HG03095 (cell line): Measurements from ENCODE around the gene PRLH.
A peak's percentile ranks its signal among the peaks of the same experiment; 100 is the strongest.

Experiments
- ATAC-seq: cut with Tn5 transposase; IDR thresholded peaks from one replicate; pipeline ENCODE4 v1.9.1; 2021; ENCODE audit warnings: moderate library complexity; ENCODE audit not compliant: unreplicated experiment

PRLH gene, protein sequence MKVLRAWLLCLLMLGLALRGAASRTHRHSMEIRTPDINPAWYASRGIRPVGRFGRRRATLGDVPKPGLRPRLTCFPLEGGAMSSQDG

DNA sequence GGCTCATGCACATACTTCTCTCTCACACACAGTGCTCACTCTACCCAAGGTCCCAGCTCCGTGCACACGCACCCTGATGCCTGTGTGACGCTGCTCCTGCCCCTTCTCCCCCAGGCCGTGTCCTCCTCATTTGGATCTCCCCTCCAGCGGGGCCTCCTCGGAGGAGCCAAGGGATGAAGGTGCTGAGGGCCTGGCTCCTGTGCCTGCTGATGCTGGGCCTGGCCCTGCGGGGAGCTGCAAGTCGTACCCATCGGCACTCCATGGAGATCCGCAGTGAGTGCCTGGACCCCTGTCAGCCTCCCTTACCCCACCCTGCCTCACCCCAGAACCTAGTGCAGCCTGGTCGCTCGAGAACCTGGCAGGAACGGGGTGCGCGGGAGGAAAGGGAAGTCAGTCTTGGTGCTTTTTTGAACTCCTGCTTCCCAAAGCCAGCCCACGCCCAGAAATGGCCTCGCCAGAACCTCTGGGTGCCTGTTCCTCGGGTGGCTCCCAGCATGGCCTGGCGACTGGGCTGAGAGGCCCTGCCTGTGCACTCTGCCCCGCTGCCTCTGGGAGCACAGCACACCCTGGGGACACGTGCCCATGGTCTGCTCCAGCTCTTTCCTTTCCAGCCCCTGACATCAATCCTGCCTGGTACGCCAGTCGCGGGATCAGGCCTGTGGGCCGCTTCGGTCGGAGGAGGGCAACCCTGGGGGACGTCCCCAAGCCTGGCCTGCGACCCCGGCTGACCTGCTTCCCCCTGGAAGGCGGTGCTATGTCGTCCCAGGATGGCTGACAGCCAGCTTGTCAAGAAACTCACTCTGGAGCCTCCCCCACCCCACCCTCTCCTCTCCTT, at the start of gene PRLH:
PRLH (plus strand) TSS at position 174 of the 835 bp plus-strand sequence; CDS start at position 174, 0 bp downstream.
- no peak for ATAC-seq

DNA sequence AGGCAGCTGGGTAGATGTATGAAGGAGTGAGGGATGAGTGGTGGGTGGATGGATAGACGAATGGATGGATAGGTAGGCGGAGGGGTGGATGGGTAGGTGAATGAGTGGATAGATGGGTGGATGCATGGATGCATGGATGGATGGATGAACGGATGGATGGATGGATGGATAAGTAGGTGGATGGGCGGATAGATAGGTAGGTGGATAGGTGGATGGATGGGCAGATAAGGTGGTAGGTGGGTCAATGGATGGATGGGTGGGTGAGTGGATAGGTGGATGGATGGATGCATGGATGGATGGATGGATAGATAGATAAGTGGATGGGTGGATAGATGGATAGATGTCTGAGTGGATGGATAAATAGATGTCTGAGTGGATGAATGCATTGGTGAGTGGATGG, 49.2 kb upstream of the PRLH start:
- ATAC-seq, result no peak

DNA sequence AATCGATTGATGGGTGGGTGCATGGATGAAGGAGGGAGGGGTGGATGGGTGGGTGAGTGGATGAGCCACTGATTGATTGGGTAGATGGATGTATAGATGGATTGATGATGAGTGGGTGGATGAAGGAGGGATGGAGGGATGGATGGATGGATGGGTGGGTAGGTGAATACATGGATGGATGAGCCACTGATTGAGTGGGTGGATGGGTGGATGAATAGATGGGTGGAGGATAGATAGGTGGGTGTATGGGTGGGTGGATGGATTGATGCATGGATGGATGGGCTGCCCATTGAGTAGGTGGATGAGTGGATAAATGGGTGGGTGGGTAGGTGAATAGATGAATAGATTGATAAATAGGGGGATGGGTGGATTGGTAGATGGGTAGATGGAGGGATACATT, 48.4 kb upstream of the PRLH start:
- ATAC-seq, result no peak

DNA sequence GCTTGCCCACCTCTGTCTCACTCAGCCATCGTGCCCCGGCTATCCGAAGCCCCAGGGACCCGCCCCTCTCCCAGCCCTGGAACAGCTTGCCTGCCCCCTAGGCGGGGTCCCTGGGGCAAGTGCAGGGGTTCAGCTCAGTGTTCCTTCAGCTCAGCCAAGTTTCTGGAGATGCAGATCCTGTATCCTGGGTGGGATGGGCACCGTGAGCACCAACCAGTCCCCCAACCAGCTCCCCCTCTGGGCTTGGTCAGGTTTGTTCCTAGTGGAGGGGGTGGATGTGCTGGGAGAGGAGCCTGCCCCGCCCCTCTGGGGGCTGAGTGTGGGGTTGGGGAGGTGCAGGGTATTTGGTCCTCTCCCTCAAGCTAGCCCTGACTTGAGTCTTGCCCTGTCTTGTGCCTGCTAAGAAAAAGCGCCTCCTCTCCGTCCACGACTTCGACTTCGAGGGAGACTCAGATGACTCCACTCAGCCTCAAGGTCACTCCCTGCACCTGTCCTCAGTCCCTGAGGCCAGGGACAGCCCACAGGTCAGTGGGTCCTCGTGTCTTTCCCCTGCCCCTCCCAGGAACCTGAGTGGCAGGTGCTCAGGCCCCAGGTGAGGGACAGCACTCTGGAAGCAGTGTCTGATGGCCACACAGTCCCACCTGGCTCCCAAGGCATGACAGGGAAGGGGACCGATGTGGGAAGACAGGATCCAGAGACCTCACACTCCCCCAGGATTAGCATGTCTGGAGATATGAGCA, 46.7 kb upstream of the PRLH start:
- no peak for ATAC-seq

DNA sequence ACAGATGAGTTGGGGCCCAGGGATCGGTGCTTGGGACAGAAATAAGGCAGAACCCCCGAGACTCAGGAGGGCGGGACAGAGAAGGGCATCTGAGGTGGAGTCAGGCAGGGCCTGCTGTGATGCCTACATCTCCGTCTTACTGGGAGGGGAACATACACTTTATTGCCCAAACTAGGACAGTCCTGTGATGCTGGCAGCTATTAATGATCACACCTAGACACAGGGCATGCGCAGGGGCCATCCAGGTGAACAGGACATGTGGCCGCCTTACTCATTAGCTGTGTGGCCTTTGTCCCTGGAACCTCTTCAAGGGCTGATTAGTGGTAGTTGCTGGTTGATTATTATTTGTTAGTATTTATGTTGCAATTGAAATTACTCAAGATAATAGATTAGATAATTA, 46.1 kb upstream of the PRLH start:
- no peak for ATAC-seq

DNA sequence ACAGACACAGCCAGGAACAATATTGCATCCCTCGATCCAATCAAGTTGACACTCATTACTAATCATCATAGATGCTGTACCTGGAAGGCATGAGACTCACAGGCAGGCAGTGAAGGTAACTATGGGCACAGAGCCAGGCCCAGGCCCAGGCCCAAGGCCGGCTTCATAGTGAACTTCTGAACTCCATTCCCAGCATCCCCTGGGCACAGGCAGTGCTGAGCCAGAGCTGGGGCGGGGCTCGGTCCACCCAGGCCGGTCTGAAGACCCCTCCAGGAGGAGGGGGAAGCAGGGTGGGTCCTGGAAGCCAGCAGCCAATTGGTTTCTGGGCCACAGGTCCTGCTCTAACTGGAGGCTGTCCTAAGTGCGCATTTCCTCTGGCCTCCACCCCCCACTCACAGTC, 41.7 kb upstream of the PRLH start:
- ATAC-seq, result no peak

DNA sequence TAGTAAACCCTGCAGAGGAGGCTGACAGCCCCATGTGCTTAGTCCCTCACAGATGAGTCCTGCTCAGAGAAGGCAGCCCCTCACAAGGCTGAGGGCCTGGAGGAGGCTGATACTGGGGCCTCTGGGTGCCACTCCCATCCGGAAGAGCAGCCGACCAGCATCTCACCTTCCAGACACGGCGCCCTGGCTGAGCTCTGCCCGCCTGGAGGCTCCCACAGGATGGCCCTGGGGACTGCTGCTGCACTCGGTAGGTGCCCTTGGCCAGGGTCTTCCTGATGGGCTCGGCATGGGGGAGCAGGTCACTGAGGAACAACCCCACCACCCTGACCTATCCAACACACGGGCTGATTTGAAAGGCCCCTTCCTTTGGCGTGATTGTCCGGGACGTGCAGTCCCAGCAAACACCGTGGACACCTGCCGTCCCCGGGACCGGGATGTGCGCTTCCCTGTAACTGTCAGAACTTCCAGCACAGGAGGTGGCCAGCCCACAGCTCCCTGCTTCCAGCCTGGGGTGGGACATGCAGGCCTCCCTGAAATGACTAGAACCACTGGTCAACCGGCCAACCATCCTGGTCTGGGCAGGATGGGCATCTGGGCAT, 40.7 kb upstream of the PRLH start:
- no peak for ATAC-seq

DNA sequence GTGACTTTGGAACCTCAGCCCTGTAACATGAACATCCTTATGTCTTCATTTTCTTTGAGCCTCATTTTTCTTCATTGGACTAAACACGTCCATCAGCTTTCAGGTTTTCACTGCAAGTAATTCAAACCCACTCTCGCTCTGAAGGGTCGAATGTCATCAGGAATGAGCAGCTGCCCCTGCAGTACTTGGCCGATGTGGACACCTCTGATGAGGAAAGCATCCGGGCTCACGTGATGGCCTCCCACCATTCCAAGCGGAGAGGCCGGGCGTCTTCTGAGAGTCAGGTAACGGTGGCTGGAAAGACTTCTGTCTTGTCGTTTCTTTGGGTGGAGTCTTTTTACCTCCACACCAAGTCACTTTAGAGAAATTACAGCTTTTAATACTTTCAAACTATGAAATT, 39.1 kb upstream of the PRLH start:
- no peak for ATAC-seq

DNA sequence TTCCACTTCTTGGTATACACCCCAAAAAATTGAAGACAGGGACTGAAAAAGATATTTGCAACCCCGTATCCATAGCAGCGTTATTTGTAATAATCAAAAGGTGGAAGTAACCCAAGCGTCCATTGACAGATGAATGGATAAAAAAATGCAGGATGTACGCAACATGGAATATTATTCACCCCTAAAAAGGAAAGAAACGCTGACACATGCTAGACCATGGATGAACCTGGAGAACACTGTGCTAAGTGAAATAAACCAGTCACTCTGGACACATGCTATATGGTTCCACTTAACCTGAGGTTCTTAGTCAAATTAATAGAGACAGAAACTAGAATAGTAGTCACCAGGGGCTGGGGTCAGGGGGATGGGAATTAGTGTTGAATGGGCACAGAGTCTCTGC, 38.6 kb upstream of the PRLH start:
- ATAC-seq, result no peak

DNA sequence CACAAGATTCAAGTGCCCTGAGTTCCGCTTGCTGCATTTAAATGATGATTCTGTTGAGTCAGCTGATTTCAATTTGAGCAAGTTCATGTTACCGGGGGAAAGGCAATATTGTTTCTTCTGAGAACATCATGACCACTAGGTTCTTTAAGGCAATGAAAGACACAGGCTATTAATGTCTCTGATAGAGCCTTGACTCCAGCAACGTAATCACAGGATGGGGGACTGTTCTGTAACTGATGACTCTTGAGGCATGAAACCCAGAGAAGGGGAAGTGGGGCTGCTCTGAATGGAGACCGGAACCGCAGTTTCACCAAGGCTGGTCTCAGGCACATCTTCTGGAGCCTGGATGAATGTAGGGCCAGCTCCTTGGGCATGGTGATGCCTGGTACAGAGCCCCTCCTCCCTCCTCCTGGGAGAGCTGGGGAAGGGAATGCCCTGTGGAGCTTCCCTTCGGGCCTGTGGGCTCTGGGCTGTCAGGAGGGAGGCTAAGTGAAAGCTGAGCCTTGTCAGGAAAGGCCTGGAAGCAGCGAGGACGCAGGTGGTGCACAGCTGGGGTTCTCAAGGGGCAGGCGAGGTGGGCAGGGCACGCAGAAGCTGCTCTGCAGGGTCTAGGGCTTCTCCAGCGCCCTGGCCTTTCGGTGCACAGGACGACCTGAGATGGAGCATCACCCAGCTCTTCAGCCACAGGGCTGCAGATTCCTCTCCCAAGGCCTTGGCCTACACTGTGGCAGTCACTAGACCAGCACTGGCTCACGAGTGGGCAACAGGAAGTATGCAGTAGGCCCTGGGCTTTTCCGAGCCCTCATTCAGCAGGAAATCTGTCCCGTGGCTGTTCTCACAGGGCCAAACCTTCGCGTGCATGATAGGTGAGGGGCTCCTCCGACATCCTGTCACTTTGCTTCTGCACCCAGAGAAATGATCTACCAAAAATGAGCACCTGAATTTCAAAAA, 36.6 kb upstream of the PRLH start:
- ATAC-seq, result peak; percentile 88

DNA sequence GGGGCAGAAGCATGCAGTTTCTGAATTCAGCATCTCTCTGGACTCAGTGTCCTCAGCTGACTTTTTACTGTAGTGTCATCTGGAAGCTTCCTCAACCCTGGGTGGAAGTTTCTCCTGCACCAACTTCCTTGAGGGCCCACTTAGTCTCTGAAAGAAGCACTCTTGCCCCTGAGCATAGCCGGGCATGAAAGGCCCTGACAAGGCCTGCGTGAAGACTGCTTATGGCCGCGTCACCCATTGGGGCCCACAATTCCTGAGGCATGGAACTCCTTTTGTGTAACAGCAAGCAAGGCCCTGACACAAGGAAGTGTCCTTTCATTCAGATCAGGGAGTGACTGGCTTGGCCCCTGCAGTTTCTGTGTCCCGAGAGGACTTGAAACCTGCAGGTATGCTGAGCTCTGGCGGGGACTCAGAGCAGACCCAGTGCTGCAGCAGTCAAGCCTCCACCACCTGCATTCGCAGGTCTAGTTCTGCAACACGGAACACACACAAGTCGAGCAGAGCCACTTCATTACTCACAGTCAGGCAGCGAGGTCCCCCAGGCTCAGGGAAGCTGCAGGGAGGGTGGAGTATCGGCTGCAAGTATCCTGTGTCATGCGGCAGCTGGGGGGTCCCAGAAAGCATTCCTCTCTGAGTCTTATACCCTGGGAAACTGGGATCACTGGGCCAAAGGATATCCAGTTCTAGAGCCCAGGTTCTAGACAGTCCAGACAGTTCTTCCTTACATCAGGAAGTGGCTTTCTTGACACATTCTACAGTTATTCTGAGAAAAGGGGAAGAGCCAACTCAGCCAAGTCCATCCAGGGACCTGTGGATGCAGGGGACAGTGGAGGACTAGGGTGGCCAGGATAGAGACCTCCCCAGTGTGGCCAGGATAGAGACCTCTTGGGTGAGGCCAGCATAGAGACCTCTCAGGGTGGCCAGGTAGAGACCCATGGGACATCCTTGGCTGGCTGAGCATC, 35.6 kb upstream of the PRLH start:
- ATAC-seq, result peak; percentile 70

DNA sequence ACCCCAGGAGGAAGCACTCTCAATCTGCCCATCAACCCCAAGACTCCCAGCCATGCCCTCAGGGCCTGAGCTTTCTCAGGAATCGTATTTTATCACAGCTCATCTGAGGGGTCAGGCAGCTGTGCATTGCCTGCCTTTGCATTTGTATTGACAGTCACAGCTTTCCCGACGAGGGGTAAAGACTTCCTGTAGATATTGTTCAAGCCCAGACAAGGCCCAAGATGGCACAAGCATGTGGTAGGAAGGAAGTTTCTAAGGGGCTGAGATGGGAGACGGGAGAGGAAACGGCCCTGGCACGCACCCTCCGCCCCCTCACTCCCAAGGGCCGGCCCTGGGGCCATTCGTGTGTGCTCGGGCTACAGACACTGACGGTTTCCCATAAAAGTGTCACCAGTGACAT, 34.2 kb upstream of the PRLH start:
- ATAC-seq, result no peak

DNA sequence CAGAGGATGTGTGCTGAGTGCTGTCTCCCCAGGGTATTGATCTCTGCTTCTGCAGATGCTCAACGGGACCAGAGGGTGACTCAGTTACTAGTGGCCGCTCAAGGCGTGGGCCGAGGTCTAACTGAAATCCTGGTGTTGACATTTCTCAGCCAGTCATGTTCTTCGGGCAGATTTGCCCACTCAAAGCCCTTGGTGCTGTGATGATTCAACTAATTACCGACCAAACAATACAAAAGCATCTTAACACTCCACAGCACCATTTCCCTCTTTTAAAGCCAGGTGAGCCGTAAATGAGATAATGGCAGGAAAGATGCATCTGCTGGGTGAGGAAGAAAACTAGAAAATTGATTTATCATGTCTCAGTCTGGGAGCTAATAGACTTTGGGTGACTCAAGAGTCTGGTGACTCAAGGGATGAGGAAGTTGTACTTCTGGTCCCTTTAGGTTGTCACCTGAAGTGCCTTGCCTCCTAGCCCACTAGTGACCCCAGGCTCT, 32.7 kb upstream of the PRLH start:
- ATAC-seq, result no peak

DNA sequence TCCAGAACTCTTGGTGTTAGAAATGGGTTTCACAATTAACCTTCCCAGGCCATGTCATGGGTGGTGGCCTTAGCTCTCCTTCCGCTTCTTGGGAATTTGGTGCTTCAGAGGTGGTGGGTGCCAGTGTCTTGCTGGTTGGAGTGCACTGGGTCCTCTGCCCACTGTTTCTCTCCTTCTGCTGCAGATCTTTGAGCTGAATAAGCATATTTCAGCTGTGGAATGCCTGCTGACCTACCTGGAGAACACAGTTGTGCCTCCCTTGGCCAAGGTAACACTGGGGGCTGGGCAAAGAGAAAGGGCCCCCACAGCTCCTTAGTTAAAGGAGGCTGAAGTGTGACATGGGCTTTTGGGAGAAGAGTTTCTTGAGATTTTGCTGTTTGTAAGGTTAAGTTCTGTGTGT, 32.0 kb upstream of the PRLH start:
- no peak for ATAC-seq

DNA sequence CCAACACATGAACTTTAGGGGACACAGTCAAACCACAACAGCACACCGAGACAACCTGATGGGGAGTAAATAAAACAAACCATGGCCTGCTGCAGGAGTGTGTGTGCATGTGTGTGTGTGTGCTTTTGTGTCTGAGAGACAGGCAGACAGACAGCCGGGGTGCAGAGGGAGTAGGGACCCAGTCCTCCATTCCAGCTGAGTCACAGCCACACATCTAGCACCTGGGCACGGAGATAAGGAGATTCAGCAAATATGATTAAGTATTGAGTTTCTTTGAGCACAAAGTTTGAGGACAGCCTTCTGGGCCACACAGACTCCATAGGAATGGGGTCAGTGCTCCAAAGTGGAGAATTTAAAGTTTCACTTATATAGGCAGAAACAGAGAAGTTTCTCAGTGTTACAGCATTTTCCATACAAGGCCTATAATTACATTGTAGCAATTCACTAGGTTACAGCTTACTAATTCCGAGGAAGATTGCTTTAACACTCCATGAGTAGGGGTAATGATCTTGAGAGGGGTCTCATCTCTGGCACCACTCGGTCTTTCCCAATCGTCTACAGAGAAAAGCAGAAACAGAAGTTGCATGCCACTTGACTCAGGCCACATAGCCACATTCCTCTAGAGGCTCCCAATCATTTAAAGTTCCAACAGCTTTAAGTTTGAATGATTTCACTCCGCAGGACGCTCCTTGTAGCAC, 30.8 kb upstream of the PRLH start:
- ATAC-seq, result no peak

DNA sequence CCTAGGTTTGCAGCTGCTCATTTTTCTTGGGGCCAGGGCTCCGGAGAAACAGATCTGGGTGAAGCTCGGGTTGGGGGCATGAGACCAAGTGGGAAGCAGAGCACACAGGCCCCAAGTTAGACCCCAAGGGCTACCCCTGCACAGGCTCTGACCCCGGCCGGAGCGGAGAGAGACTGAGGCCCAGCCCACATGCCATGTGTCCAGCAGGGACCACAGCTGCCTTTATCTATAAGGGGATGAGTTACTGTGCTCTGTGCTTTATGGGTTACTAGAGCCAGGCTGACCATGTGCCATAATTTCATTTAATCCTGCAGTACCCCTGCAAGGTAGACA, 30.3 kb upstream of the PRLH start:
- no peak for ATAC-seq

DNA sequence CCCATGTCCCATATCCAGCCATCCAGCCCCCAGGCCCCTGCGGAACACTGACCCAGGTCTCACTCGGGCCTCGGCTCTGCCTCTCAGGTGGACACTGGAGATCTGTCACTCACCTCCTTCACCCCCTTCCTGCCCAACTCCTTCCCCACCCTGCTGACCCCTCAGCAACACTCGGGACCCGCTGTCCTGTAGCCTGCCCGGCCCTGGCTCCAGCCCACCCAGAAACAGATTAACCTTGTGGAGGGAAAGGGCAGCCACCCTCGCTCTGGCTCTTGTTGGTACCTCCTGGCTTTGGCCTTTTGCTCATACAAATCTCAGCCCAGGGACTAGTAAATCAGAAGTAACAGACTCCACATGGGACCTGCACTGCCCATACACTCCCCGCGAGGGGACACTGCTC, 29.8 kb upstream of the PRLH start:
- no peak for ATAC-seq

DNA sequence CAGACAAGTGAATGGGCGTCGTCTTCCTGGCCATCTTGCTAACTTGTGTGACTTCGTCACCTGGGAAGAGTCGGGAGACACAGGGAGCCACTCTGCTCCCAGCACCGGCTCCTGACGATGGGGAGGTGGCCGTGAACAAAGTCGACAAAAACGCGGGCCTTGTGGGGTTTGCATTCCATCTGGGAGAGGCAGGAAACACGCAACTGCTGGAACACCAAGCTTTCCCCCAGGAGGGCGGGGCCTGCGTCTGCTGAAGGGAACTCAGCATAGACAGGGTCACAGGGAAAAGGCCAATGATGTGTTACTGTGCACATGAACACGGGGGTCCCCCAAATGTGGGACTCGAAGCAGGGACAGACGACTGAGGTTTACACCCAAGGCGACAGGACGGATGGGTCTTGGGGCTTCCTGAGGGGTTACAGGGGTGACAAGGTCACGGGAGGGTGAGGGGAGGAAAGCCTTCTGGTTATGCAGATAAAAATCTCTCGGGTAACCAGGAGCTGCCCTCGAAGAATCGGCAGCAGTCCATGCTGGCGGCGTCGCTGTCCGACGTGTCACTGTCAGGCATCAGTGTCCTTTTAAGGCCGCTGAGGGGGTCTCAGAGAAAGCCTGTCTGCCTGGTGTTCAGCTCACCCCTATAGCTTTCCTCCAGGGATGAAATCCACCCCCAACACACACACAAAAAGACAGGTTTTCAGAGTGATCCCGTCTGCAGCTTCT, 28.2 kb upstream of the PRLH start:
- no peak for ATAC-seq
